Neural progenitor cell (in vitro differentiated cells): ENCODE data around the gene PLK5. TPM values are rescaled to one million over a fixed set of nuclear protein-coding genes. Genes with fewer than 3 reads are reported as not detected.
A peak's percentile ranks its signal among the peaks of the same experiment; 100 is the strongest.

Experiments
- DNase-seq: peaks from one replicate; pipeline ENCODE4 v3.0.0-alpha.2; 2016; ENCODE audit warnings: low spot score
- H2AFZ ChIP-seq: fragments of 200-600 bp; sonication (generic); replicated peaks from 2 replicates; pipeline ENCODE4 v1.6.1; 2016; ENCODE audit warnings: antibody characterized with exemption
- H3F3A ChIP-seq: fragments of 200-600 bp; sonication (generic); 2 replicates; pipeline ENCODE4 v1.6.1; 2016; ENCODE audit warnings: antibody characterized with exemption, low read depth
- H3K27ac ChIP-seq: fragments of 200-600 bp; sonication (generic); 2 replicates; pipeline ENCODE4 v1.5.1; 2016; ENCODE audit warnings: mild to moderate bottlenecking
- H3K27me3 ChIP-seq: fragments of 200-600 bp; sonication (generic); 2 replicates; pipeline ENCODE4 v1.6.1; 2016; ENCODE audit warnings: mild to moderate bottlenecking, moderate library complexity
- H3K36me3 ChIP-seq: fragments of 200-600 bp; sonication (generic); 2 replicates; pipeline ENCODE4 v1.5.1; 2016
- H3K4me1 ChIP-seq: fragments of 200-600 bp; sonication (generic); 2 replicates; pipeline ENCODE4 v1.6.1; 2016; ENCODE audit warnings: mixed run types
- H3K4me2 ChIP-seq: fragments of 200-600 bp; sonication (generic); 2 replicates; pipeline ENCODE4 v1.6.1; 2016
- H3K4me3 ChIP-seq: fragments of 200-600 bp; sonication (generic); 2 replicates; pipeline ENCODE4 v1.5.1; 2016
- H3K79me2 ChIP-seq: fragments of 200-600 bp; sonication (generic); 2 replicates; pipeline ENCODE4 v1.6.1; 2016; ENCODE audit warnings: low read depth
- H3K9ac ChIP-seq: fragments of 200-600 bp; sonication (generic); 2 replicates; pipeline ENCODE4 v1.6.1; 2016
- H3K9me3 ChIP-seq: fragments of 200-600 bp; sonication (generic); 2 replicates; pipeline ENCODE4 v1.5.1; 2016; ENCODE audit warnings: low read depth
- H4K20me1 ChIP-seq: fragments of 200-600 bp; sonication (generic); 2 replicates; pipeline ENCODE4 v1.6.1; 2016; ENCODE audit warnings: low read depth
- H3K27ac Mint-ChIP-seq: 3 replicates; pipeline ENCODE4 v1.8.0; 2021; ENCODE audit warnings: mixed read lengths
- H3K27me3 Mint-ChIP-seq: 2 replicates; pipeline ENCODE4 v1.8.0; 2022; ENCODE audit warnings: low read depth, mild to moderate bottlenecking, inconsistent platforms, moderate library complexity, mixed read lengths; ENCODE audit not compliant: insufficient read depth
- H3K36me3 Mint-ChIP-seq: 3 replicates; pipeline ENCODE4 v1.8.0; 2021; ENCODE audit warnings: mixed read lengths
- H3K4me1 Mint-ChIP-seq: 3 replicates; pipeline ENCODE4 v1.8.0; 2021; ENCODE audit warnings: mixed read lengths
- H3K4me3 Mint-ChIP-seq: 3 replicates; pipeline ENCODE4 v1.8.0; 2021; ENCODE audit warnings: mild to moderate bottlenecking, moderate library complexity, mixed read lengths
- H3K9me3 Mint-ChIP-seq: 3 replicates; pipeline ENCODE4 v1.8.0; 2020; ENCODE audit warnings: mixed read lengths
- CTCF ChIP-seq: fragments of 200-600 bp; sonication (generic); IDR thresholded peaks from 2 replicates; pipeline ENCODE4 v1.5.1; 2017; ENCODE audit warnings: antibody characterized with exemption, mild to moderate bottlenecking
- EZH2 ChIP-seq: fragments of 200-600 bp; sonication (generic); IDR thresholded peaks from 2 replicates; pipeline ENCODE4 v1.6.1; 2017; ENCODE audit warnings: antibody characterized with exemption, mild to moderate bottlenecking, moderate library complexity
- EZH2phosphoT487 ChIP-seq: fragments of 200-600 bp; sonication (generic); IDR thresholded peaks from 2 replicates; pipeline ENCODE4 v1.6.1; 2017; ENCODE audit warnings: antibody characterized with exemption
- total RNA-seq: library from RNA; depleted of rRNA; stranded (reverse); fragments of >200 nt; gene quantifications from 2 replicates; pipeline ENCODE4 v1.2.3, GENCODE V29; 2015; ENCODE audit warnings: low replicate concordance

The PLK5 gene
- total RNA-seq, 1 donor from 2014 or later: not detected

GRCh38 chr19:1510442-1510806, 13.5 kb upstream of the PLK5 start:
- H3K27me3 Mint-ChIP-seq: peaks cover 25% of the 10 kb centered on the region
- Histone ChIP-seq H2AFZ (no peak overlapping the region), H3K27ac (no peak overlapping the region), H3K9ac (no peak overlapping the region), H3K36me3 (no peaks in the 10 kb centered on the region), H3K4me1 (peaks cover 13% of the 10 kb centered on the region), H3F3A (peaks cover 38% of the 10 kb centered on the region), H3K79me2 (no peaks in the 10 kb centered on the region), H3K27me3 (peaks cover 63% of the 10 kb centered on the region), H3K9me3 (no peaks in the 10 kb centered on the region), H4K20me1 (peaks cover 3% of the 10 kb centered on the region), H3K4me3 (peak overlapping the region; percentile 10), H3K4me2 (peak overlapping the region; percentile 68)
- TF ChIP-seq EZH2: no peak
- no peak for TF ChIP-seq EZH2phosphoT487
- no peak for TF ChIP-seq CTCF
- H3K4me3 Mint-ChIP-seq: no peak overlapping the region
- peak; percentile 65 for DNase-seq
- no peaks in the 10 kb centered on the region for H3K36me3 Mint-ChIP-seq
- H3K4me1 Mint-ChIP-seq: peaks cover 18% of the 10 kb centered on the region
- peaks cover 2% of the 10 kb centered on the region for H3K9me3 Mint-ChIP-seq
- H3K27ac Mint-ChIP-seq: no peak overlapping the region

- H3K9me3 ChIP-seq: no peaks in the 10 kb centered on the region
- no peak overlapping the region for H3K9ac ChIP-seq
- H3K4me3 Mint-ChIP-seq: peak overlapping the region; percentile 41
- peaks cover 21% of the 10 kb centered on the region for H3K27me3 Mint-ChIP-seq
- H3F3A ChIP-seq: peaks cover 38% of the 10 kb centered on the region
- H3K36me3 Mint-ChIP-seq: no peaks in the 10 kb centered on the region
- H3K4me1 ChIP-seq: peaks cover 13% of the 10 kb centered on the region
- H3K4me2 ChIP-seq: peak overlapping the region; percentile 68
- no peaks in the 10 kb centered on the region for H3K36me3 ChIP-seq
- H2AFZ ChIP-seq: no peak overlapping the region
- peaks cover 63% of the 10 kb centered on the region for H3K27me3 ChIP-seq
- peaks cover 18% of the 10 kb centered on the region for H3K4me1 Mint-ChIP-seq
- peaks cover 2% of the 10 kb centered on the region for H3K9me3 Mint-ChIP-seq
- H3K79me2 ChIP-seq: no peaks in the 10 kb centered on the region
- H4K20me1 ChIP-seq: peaks cover 3% of the 10 kb centered on the region
- no peak for TF ChIP-seq CTCF
- no peak for TF ChIP-seq EZH2phosphoT487
- no peak for TF ChIP-seq EZH2
- no peak for DNase-seq
- H3K4me3 ChIP-seq: peak overlapping the region; percentile 10
- no peak overlapping the region for H3K27ac Mint-ChIP-seq
- H3K27ac ChIP-seq: no peak overlapping the region
Measured at GRCh38 chr19:1510807-1511206, 13.1 kb upstream of the PLK5 start.

GRCh38 chr19:1511318-1512317, 12.3 kb upstream of the PLK5 start:
- no peak for TF ChIP-seq CTCF
- no peak for TF ChIP-seq EZH2
- TF ChIP-seq EZH2phosphoT487: no peak
- Mint-ChIP-seq H3K9me3 (no peaks in the 10 kb centered on the region), H3K27me3 (peaks cover 26% of the 10 kb centered on the region), H3K4me1 (peaks cover 15% of the 10 kb centered on the region), H3K36me3 (no peaks in the 10 kb centered on the region), H3K4me3 (peak overlapping the region; percentile 5), H3K27ac (no peak overlapping the region)
- H3K9me3 ChIP-seq: no peaks in the 10 kb centered on the region
- no peak overlapping the region for H3K9ac ChIP-seq
- DNase-seq: no peak
- no peaks in the 10 kb centered on the region for H3K36me3 ChIP-seq
- no peak overlapping the region for H3K27ac ChIP-seq
- peaks cover 69% of the 10 kb centered on the region for H3K27me3 ChIP-seq
- H4K20me1 ChIP-seq: peaks cover 3% of the 10 kb centered on the region
- no peak overlapping the region for H3K4me2 ChIP-seq
- no peaks in the 10 kb centered on the region for H3K79me2 ChIP-seq
- peaks cover 13% of the 10 kb centered on the region for H3K4me1 ChIP-seq
- H2AFZ ChIP-seq: no peak overlapping the region
- H3K4me3 ChIP-seq: no peak overlapping the region
- H3F3A ChIP-seq: peaks cover 38% of the 10 kb centered on the region
